Measurements from ENCODE around the gene SRP14.

Gene SRP14

DNA sequence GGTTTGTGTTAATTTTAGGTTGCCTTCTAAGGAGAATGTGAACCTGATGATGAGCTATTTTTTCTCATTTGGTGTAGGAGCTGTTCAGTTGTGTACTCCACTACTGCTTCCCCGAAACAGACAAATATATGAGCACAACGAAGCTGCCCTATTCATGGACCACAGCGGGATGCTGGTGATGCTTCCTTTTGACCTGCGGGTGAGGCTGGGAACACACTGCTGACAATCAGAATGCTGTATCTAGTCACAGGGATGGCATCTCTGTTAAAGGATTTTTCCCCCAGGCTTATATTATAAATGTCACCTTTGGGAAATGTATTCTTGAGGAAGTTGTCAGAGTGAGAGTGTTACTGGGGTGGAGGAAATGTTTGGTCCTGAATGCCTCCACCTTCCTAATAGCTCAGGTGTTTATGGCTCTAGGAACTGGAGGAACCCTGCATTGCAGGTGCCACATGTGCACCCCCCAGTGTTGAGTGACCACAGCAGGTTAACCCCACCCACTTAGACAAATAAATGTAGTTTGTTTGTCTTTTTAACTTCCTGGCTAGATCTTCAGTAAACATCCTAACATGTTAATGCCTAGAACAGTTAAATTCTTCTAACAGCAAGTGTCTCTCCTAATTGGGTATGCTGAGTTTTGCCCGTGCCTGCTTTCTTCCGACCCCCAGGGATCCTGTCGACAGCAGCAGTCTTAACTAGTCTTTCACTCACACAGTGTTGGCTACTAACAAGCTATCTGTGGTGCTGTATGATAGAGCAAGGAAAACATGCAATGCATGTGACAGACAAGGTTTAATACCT, 35.7 kb downstream of the SRP14 start:
- TF ChIP-seq, protein P1, sequence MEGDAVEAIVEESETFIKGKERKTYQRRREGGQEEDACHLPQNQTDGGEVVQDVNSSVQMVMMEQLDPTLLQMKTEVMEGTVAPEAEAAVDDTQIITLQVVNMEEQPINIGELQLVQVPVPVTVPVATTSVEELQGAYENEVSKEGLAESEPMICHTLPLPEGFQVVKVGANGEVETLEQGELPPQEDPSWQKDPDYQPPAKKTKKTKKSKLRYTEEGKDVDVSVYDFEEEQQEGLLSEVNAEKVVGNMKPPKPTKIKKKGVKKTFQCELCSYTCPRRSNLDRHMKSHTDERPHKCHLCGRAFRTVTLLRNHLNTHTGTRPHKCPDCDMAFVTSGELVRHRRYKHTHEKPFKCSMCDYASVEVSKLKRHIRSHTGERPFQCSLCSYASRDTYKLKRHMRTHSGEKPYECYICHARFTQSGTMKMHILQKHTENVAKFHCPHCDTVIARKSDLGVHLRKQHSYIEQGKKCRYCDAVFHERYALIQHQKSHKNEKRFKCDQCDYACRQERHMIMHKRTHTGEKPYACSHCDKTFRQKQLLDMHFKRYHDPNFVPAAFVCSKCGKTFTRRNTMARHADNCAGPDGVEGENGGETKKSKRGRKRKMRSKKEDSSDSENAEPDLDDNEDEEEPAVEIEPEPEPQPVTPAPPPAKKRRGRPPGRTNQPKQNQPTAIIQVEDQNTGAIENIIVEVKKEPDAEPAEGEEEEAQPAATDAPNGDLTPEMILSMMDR (IDR thresholded peaks at IDR 0.05): no peak
- Histone ChIP-seq H3K4me1 (ENCODE audit: control insufficient read depth in 1 of 2, insufficient read depth in 1 of 2, low read depth in 1 of 2, low read length in 1 of 2) (no peaks in the 10 kb centered on the region), H3K27me3 (no peaks in the 10 kb centered on the region), H3K36me3 (peaks cover 76% of the 10 kb centered on the region), H3K27ac (no peak overlapping the region), H3K9me3 (no peaks in the 10 kb centered on the region), H3K4me3 (ENCODE audit: low read depth in 1 of 2, low read length in 1 of 2) (no peak overlapping the region)

DNA sequence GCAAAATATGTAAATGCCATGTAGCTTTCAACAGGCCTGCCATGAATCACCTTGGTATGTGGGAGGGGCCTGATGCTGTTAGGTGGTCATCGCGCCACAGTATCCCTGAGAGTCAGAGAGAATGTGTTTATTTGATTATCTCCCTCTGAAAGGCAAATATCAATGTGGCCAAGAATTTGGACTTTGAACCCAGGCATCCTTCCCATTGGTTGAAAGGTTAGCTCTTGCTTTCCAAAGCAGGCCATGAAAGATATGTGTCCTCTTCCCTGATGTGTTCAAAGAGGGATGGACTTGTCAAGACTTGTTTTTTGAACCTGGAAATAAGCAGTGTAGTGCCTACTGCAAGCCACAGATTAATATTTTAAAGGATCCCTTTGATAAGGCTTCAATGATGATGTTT, 36.7 kb downstream of the SRP14 start:
- Histone ChIP-seq H3K27me3 (no peaks in the 10 kb centered on the region), H3K4me3 (ENCODE audit: low read depth in 1 of 2, low read length in 1 of 2) (no peak overlapping the region), H3K9me3 (no peaks in the 10 kb centered on the region), H3K27ac (no peak overlapping the region), H3K4me1 (ENCODE audit: control insufficient read depth in 1 of 2, insufficient read depth in 1 of 2, low read depth in 1 of 2, low read length in 1 of 2) (no peaks in the 10 kb centered on the region), H3K36me3 (peaks cover 76% of the 10 kb centered on the region)
- TF ChIP-seq, protein P1 (IDR thresholded peaks at IDR 0.05): no peak

DNA sequence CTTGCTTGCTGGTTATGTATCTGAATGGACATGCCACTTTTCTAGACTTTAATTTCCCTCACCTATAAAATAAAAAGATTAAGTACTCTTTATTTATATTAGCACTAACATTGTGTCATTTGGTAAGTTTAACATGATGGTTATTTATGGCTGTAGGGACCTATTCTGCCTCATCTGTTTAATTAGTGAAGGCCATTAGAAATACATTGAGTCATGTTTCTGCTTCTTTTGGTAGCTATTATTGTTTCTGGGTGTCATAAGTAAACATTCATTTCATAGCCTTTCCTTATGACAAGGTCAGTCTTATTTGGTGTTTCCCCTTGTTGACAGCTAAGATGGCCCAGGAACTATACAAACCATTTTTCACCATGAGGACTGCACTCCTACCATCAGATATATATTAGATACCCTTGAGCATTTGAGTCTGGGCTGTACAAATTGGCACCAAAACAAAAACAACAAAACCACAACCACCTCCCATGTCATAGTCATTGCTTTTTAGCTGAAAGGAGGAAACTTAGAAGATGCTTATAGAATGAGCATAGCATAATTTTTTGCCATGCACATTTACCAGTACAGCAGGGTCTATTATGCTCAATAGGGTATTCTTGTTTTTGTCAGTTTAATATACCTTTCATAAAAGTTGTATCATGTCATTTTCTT, 39.3 kb downstream of the SRP14 start:
- Histone ChIP-seq H3K27me3 (no peaks in the 10 kb centered on the region), H3K36me3 (peaks cover 77% of the 10 kb centered on the region), H3K4me3 (ENCODE audit: low read depth in 1 of 2, low read length in 1 of 2) (no peak overlapping the region), H3K4me1 (ENCODE audit: control insufficient read depth in 1 of 2, insufficient read depth in 1 of 2, low read depth in 1 of 2, low read length in 1 of 2) (no peaks in the 10 kb centered on the region), H3K9me3 (no peaks in the 10 kb centered on the region), H3K27ac (no peak overlapping the region)
- TF ChIP-seq, protein P1 (IDR thresholded peaks at IDR 0.05): no peak

DNA sequence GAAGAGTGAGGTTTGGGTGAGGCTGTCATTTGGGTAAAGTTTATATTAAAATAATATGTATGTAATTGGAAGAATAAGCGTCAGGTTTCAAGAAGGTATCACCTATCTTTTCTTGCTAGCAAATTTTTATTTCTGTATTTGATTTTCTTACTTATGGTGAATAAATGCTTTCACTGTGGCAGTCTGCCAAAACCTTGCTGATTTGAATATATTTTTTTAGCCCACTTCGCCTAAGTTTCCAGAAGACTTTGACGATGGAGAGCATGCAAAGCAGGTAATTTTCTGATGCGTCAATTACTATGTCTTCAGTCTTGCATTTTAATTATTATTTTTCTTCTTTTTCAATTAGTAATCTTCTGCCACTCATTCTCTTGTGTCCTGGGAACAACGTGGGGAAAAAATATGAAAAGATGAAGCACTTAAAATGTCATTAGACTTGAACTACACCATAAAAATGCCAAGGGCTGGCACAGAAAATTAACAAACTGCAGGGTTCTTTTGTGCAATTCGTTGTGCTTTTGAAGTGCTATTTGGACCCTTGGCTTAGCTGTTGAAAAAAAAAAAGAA, 40.4 kb downstream of the SRP14 start:
- H3K36me3 ChIP-seq: peaks cover 75% of the 10 kb centered on the region
- no peaks in the 10 kb centered on the region for H3K27me3 ChIP-seq
- H3K27ac ChIP-seq: no peak overlapping the region
- no peaks in the 10 kb centered on the region for H3K4me1 ChIP-seq (ENCODE audit: control insufficient read depth in 1 of 2, insufficient read depth in 1 of 2, low read depth in 1 of 2, low read length in 1 of 2)
- no peaks in the 10 kb centered on the region for H3K9me3 ChIP-seq
- H3K4me3 ChIP-seq (ENCODE audit: low read depth in 1 of 2, low read length in 1 of 2): no peak overlapping the region
- TF ChIP-seq, protein P1 (IDR thresholded peaks at IDR 0.05): no peak

DNA sequence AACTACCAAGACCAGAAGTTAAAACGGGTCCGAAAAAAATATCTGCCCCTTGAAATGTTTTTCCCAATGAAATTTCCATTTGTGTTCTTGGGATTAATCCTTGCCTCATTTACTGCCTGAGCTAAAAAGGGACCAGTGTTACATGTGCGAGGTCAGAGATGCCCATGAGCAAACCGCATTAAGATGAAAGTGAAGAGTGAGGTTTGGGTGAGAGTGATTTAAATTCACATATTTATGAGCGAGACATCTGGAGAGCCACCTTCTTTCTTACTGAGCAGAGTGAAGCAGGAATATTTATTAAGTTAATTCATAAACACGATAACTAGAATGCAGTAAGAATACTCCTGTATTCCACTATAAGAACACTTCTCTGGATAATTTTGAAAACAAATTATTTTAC, 41.3 kb downstream of the SRP14 start:
- no peak overlapping the region for H3K4me3 ChIP-seq (ENCODE audit: low read depth in 1 of 2, low read length in 1 of 2)
- H3K9me3 ChIP-seq: no peaks in the 10 kb centered on the region
- no peaks in the 10 kb centered on the region for H3K27me3 ChIP-seq
- TF ChIP-seq, protein P1 (IDR thresholded peaks at IDR 0.05): no peak
- H3K4me1 ChIP-seq (ENCODE audit: control insufficient read depth in 1 of 2, insufficient read depth in 1 of 2, low read depth in 1 of 2, low read length in 1 of 2): no peaks in the 10 kb centered on the region
- H3K27ac ChIP-seq: no peak overlapping the region
- H3K36me3 ChIP-seq: peaks cover 75% of the 10 kb centered on the region
